Right atrium auricular region (tissue), 2 donors: ENCODE data around the gene SYK. TPM values are rescaled to one million over a fixed set of nuclear protein-coding genes. Genes with fewer than 3 reads are reported as not detected.

ENCODE experiments used
- DNase-seq: peaks from one replicate; pipeline ENCODE4 v3.0.0-alpha.2; 2019; ENCODE audit warnings: low spot score
- H3K27ac ChIP-seq, 2 donors: fragments of 200-600 bp; sonication (generic); 1 replicate in 1 of 2; 2 replicates in 1 of 2; pipeline ENCODE4 v1.5.1; 2016 to 2019
- H3K27me3 ChIP-seq, 2 donors: fragments of 200-600 bp; sonication (generic); one replicate each; pipeline versions ENCODE4 v1.5.1 to v1.6.0; 2017 to 2019
- H3K36me3 ChIP-seq: fragments of 200-600 bp; sonication (generic); one replicate; pipeline ENCODE4 v1.5.1; 2016
- H3K4me1 ChIP-seq, 2 donors: fragments of 200-600 bp; sonication (generic); one replicate each; pipeline versions ENCODE4 v1.5.1 to v1.6.0; 2017 to 2019
- H3K4me3 ChIP-seq, 2 donors: fragments of 200-600 bp; sonication (generic); 1 replicate in 1 of 2; 2 replicates in 1 of 2; pipeline ENCODE4 v1.5.1; 2017 to 2019; ENCODE audit warnings: mild to moderate bottlenecking in 1 of 2, moderate library complexity in 1 of 2
- H3K9me3 ChIP-seq, 2 donors: fragments of 200-600 bp; sonication (generic); one replicate each; pipeline ENCODE4 v1.5.1; 2019
- total RNA-seq, 2 donors: library from RNA; depleted of rRNA; stranded (reverse); fragments of >200 nt; gene quantifications; one replicate each; pipeline ENCODE4 v1.1.0, GENCODE V29; 2016
- TF ChIP-seq, protein P1 (sequence below), 2 donors: fragments of 200-600 bp; sonication (generic); IDR thresholded peaks; one replicate each; pipeline ENCODE4 v1.5.1; 2019; ENCODE audit warnings: antibody characterized with exemption in 2 of 2

The SYK gene
- total RNA-seq, 2 donors from 2014 or later = 3.4 to 6.3 TPM

DNA sequence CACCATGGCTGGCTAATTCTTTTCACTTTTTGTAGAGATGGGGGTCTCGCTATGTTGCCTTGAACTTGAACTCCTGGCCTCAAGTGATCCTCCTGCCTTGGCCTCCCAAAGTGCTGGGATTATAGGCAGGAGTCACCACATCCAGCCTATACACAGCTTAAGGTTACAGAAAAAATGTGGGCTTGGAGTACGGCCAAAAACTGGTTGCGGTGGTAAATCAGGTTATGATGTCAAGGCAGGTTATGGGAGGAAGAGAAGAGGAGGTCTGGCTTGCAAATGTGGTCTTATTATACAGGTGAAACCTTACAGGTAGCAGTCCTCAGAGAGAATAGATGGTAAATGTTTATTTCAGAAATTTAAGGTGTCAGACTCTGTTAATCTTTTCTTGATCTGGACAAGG, 30.7 kb upstream of the SYK start:
- no peak for DNase-seq
- no peak overlapping the region for H3K27ac ChIP-seq
- H3K4me1 ChIP-seq = no peaks in the 10 kb centered on the region
- H3K9me3 ChIP-seq = no peaks in the 10 kb centered on the region
- TF ChIP-seq, protein P1, sequence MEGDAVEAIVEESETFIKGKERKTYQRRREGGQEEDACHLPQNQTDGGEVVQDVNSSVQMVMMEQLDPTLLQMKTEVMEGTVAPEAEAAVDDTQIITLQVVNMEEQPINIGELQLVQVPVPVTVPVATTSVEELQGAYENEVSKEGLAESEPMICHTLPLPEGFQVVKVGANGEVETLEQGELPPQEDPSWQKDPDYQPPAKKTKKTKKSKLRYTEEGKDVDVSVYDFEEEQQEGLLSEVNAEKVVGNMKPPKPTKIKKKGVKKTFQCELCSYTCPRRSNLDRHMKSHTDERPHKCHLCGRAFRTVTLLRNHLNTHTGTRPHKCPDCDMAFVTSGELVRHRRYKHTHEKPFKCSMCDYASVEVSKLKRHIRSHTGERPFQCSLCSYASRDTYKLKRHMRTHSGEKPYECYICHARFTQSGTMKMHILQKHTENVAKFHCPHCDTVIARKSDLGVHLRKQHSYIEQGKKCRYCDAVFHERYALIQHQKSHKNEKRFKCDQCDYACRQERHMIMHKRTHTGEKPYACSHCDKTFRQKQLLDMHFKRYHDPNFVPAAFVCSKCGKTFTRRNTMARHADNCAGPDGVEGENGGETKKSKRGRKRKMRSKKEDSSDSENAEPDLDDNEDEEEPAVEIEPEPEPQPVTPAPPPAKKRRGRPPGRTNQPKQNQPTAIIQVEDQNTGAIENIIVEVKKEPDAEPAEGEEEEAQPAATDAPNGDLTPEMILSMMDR (IDR thresholded peaks at IDR 0.05) = no peak
- no peaks in the 10 kb centered on the region for H3K36me3 ChIP-seq
- no peak overlapping the region for H3K4me3 ChIP-seq
- no peaks in the 10 kb centered on the region for H3K27me3 ChIP-seq

DNA sequence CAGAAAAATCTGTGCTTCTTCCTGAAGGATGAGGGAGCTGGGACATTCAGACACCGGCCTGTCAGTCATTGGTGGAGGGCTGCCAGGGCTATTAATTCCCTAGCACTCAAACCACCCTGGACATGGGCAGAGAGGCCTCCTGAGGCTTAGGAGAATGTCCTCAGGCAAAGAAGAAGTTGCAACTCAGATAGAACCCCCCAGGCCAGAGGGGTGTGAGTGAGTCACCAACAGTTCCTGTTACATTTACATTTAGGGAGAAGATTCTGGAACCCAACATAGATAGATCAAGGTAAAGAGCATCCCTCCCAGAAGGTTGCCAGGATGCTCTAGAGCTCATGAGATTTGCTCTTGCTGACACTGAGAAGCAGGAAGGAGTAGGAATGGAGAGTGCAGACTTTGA, 29.2 kb upstream of the SYK start:
- H3K36me3 ChIP-seq = no peaks in the 10 kb centered on the region
- TF ChIP-seq, protein P1 (IDR thresholded peaks at IDR 0.05) = no peak
- no peaks in the 10 kb centered on the region for H3K9me3 ChIP-seq
- H3K4me1 ChIP-seq = no peaks in the 10 kb centered on the region
- H3K4me3 ChIP-seq = no peak overlapping the region
- DNase-seq = no peak
- no peak overlapping the region for H3K27ac ChIP-seq
- H3K27me3 ChIP-seq = no peaks in the 10 kb centered on the region

DNA sequence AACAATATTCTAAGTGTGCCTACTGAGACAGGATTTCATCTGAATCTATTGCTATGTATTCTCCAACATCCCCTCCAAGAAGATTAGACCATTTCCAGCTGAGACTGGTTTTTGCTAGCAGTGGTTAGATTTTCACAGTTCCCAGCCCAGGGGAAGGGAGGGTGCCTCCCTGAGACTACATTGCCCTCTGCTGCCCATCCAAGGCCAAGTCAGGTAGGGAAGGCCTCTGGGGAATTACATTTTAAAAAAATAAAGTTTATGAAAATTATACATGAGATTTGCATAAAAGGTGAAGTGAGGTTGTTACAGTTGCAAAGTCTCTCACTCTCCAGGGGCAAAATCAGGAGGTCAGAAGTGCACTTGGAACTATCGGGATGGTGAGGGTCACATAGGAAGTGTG, 28.0 kb upstream of the SYK start:
- no peaks in the 10 kb centered on the region for H3K9me3 ChIP-seq
- no peaks in the 10 kb centered on the region for H3K4me1 ChIP-seq
- DNase-seq = no peak
- no peak overlapping the region for H3K27ac ChIP-seq
- no peak overlapping the region for H3K4me3 ChIP-seq
- no peaks in the 10 kb centered on the region for H3K36me3 ChIP-seq
- TF ChIP-seq, protein P1 (IDR thresholded peaks at IDR 0.05) = peak in 1 of 2 donors; percentile 46
- no peaks in the 10 kb centered on the region for H3K27me3 ChIP-seq

DNA sequence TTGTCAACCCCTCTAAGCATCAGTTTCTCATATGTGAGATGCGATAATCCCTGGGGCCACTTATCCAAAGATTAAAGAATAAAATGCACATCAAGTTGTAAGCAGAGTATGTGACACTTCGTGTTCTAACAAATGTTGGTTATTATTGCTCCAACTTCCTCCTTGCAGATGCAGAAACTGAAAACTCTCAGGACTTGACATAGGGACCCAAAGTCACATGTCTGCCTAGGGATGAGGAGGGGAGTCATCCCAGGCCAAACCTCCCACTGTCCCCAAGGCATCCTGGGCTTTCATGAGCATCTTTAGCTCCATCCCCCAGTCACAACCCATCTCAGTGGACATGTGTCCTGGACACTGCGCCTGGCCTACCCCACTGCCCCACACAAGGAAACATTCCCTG, 27.5 kb upstream of the SYK start:
- H3K27ac ChIP-seq = no peak overlapping the region
- no peak for DNase-seq
- no peaks in the 10 kb centered on the region for H3K4me1 ChIP-seq
- no peaks in the 10 kb centered on the region for H3K36me3 ChIP-seq
- H3K4me3 ChIP-seq = no peak overlapping the region
- no peaks in the 10 kb centered on the region for H3K27me3 ChIP-seq
- H3K9me3 ChIP-seq = no peaks in the 10 kb centered on the region
- TF ChIP-seq, protein P1 (IDR thresholded peaks at IDR 0.05) = no peak

DNA sequence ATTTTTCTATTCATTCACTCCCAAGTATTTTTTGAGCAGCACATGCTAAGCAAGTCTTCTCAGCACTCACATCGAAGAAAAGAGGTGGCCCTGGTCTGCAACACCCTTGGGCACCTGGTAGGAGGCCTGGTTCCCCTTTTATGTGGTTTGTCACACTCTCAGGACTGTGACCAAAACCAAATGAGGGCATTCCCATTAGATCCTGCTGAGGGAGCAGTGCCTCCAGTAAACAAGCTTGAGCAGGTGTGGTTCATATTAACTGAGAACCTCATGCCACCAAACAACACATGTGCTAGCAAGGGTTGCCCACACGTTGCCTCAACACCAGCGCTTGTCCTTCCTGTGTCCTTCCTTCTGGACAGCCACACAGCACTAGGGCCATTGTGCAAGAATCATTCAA, 26.9 kb upstream of the SYK start:
- Histone ChIP-seq H3K27ac (no peak overlapping the region), H3K27me3 (no peaks in the 10 kb centered on the region), H3K4me3 (no peak overlapping the region), H3K4me1 (no peaks in the 10 kb centered on the region), H3K36me3 (no peaks in the 10 kb centered on the region), H3K9me3 (no peaks in the 10 kb centered on the region)
- TF ChIP-seq, protein P1 (IDR thresholded peaks at IDR 0.05) = no peak
- no peak for DNase-seq

DNA sequence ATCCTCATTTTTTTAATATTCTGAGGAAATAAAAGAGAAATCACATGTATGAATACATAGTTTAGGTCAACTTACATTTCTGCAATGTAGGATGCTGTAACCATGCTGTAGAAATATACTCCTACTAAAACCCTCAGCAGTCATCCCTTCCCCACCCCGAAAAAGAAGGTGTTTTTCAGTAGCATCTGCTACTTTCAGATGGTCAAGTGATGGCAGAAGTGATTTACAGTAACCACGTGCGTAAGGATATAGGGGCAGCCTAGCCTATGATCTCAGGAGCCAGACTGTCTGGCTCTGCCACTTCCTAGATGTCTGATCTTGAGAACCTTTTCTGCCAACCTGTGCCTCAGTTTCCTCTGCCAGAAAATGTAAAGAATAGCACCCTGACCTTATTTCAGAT, 26.0 kb upstream of the SYK start:
- H3K36me3 ChIP-seq = no peaks in the 10 kb centered on the region
- H3K4me1 ChIP-seq = no peaks in the 10 kb centered on the region
- H3K27me3 ChIP-seq = no peaks in the 10 kb centered on the region
- DNase-seq = no peak
- no peak overlapping the region for H3K4me3 ChIP-seq
- H3K27ac ChIP-seq = no peak overlapping the region
- TF ChIP-seq, protein P1 (IDR thresholded peaks at IDR 0.05) = no peak
- no peaks in the 10 kb centered on the region for H3K9me3 ChIP-seq
